Keratinocyte (primary cell): ENCODE data around the gene CHAC2. TPM values are rescaled to one million over a fixed set of nuclear protein-coding genes. Genes with fewer than 3 reads are reported as not detected.
A peak's percentile ranks its signal among the peaks of the same experiment; 100 is the strongest.
"Not testable (repeated sequence)": the region's sequence is repeated elsewhere in the genome, so short reads cannot be mapped to it uniquely, and the experiment has no call there.

ENCODE experiments used
- DNase-seq: peaks from one replicate; pipeline ENCODE4 v3.0.0-alpha.2; 2011; ENCODE audit warnings: low read depth, missing footprints, low spot score
- FAIRE-seq: peaks from 2 replicates; lab custom pipeline; 2011; peaks lifted over from hg19 to GRCh38; lab: Jason Lieb, UNC
- H2AFZ ChIP-seq: 2 replicates; pipeline ENCODE4 v1.6.0; 2012; ENCODE audit warnings: low read length, control low read depth, inconsistent platforms; ENCODE audit not compliant: control insufficient read depth
- H3K27ac ChIP-seq: 2 replicates; pipeline ENCODE4 v1.5.1; 2011; ENCODE audit warnings: low read length; ENCODE audit not compliant: control insufficient read depth, insufficient read depth
- H3K27me3 ChIP-seq: 3 replicates; pipeline ENCODE4 v1.6.0; 2011; ENCODE audit warnings: low read length; ENCODE audit not compliant: control insufficient read depth, insufficient read depth; ENCODE audit errors: extremely low read depth
- H3K36me3 ChIP-seq, 2 experiments: 2 replicates in 1 of 2; 3 replicates in 1 of 2; pipeline ENCODE4 v1.5.1; 2011; ENCODE audit warnings: low read length in 2 of 2, mild to moderate bottlenecking in 1 of 2; ENCODE audit not compliant: control insufficient read depth in 2 of 2, insufficient read depth in 2 of 2; ENCODE audit errors: extremely low read depth in 1 of 2
- H3K4me1 ChIP-seq: 3 replicates; pipeline ENCODE4 v1.5.1; 2011; ENCODE audit warnings: low read length; ENCODE audit not compliant: control insufficient read depth, insufficient read depth; ENCODE audit errors: extremely low read depth
- H3K4me2 ChIP-seq: 3 replicates; pipeline ENCODE4 v1.6.0; 2011; ENCODE audit warnings: low read depth, low read length; ENCODE audit not compliant: control insufficient read depth, insufficient read depth; ENCODE audit errors: extremely low read depth
- H3K4me3 ChIP-seq, 3 experiments: fragments of 200-600 bp in 1 of 3; sonication (generic) in 1 of 3; 2 replicates in 2 of 3; 3 replicates in 1 of 3; pipeline ENCODE4 v1.5.1; 2011 to 2016; ENCODE audit warnings: low read length in 3 of 3, mild to moderate bottlenecking in 3 of 3, control low read depth in 2 of 3, inconsistent platforms in 1 of 3, low read depth in 1 of 3, mixed read lengths in 1 of 3, mixed run types in 1 of 3, moderate library complexity in 1 of 3; ENCODE audit not compliant: control insufficient read depth in 2 of 3, insufficient read depth in 2 of 3; ENCODE audit errors: extremely low read depth in 1 of 3
- H3K79me2 ChIP-seq: 2 replicates; pipeline ENCODE4 v1.6.0; 2012; ENCODE audit warnings: low read length; ENCODE audit not compliant: control insufficient read depth, insufficient read depth
- H3K9ac ChIP-seq: 3 replicates; pipeline ENCODE4 v1.6.0; 2011; ENCODE audit warnings: low read length; ENCODE audit not compliant: control insufficient read depth, insufficient read depth; ENCODE audit errors: extremely low read depth
- H3K9me1 ChIP-seq: 3 replicates; pipeline ENCODE4 v1.6.0; 2011; ENCODE audit warnings: low read length; ENCODE audit not compliant: control insufficient read depth, insufficient read depth; ENCODE audit errors: extremely low read depth
- H3K9me3 ChIP-seq: 2 replicates; pipeline ENCODE4 v1.5.1; 2012; ENCODE audit warnings: low read depth, low read length; ENCODE audit not compliant: control insufficient read depth
- H4K20me1 ChIP-seq: 3 replicates; pipeline ENCODE4 v1.6.0; 2011; ENCODE audit warnings: low read length; ENCODE audit not compliant: control insufficient read depth, insufficient read depth; ENCODE audit errors: extremely low read depth
- EZH2 ChIP-seq: IDR thresholded peaks from one replicate; pipeline ENCODE4 v1.6.1; 2012; ENCODE audit warnings: inconsistent platforms, mild to moderate bottlenecking, low read length, moderate library complexity
- dilution Hi-C: fragments of 300-500 bp; cut with MboI; formaldehyde crosslinking; loops from one replicate; pipeline ENCODE4 v1.7.0; 2020; ENCODE audit warnings: low sequenced_read_pairs; ENCODE audit not compliant: extremely low pct_ligation_motif_present
- polyA minus RNA-seq, 3 experiments: library from RNA; depleted of rRNA, polyadenylated mRNA; stranded (reverse); fragments of >200 nt; gene quantifications; 1 replicate in 1 of 3; 2 replicates in 1 of 3; 3 replicates in 1 of 3; pipeline ENCODE4 v1.2.3, GENCODE V29; 2011
- polyA plus RNA-seq, 5 experiments: library from polyadenylated mRNA; depleted of rRNA in 3 of 5; stranded (reverse) in 3 of 5; stranded (forward) in 1 of 5; unstranded in 1 of 5; fragments of >200 nt; gene quantifications; 1 replicate in 1 of 5; 2 replicates in 3 of 5; 3 replicates in 1 of 5; pipeline versions ENCODE4 v1.2.1 to v1.2.3, GENCODE V29; 2011 to 2012; ENCODE audit warnings: missing spikeins in 2 of 5, low read depth in 1 of 5, low replicate concordance in 1 of 5
- TF ChIP-seq, protein P1 (sequence below), 3 experiments: IDR thresholded peaks in 1 of 3; conservative IDR thresholded peaks in 1 of 3; optimal IDR thresholded peaks in 1 of 3; 2 replicates in 2 of 3; 3 replicates in 1 of 3; pipeline versions ENCODE3 to v1.5.1; 2011; ENCODE audit warnings: low read length in 3 of 3, mild to moderate bottlenecking in 3 of 3, moderate library complexity in 2 of 3, control low read depth in 1 of 3, inconsistent platforms in 1 of 3; ENCODE audit not compliant: insufficient read depth in 2 of 3; ENCODE audit errors: extremely low read depth in 1 of 3

CHAC2 gene
- polyA plus RNA-seq (5.4 to 10.9 TPM (median 6.9 TPM) in 3 replicates), polyA minus RNA-seq (0.76 to 2.0 TPM (median 1.4 TPM) in 3 replicates)
- 1.6 TPM for polyA plus RNA-seq (2011; ENCODE audit: low read depth)
- polyA plus RNA-seq (2011; cell fraction: cytosol; rRNA removed), result 4.7 and 7.8 TPM in 2 replicates
- polyA plus RNA-seq (2011; cell fraction: nucleus; rRNA removed), result 2.2 and 3.9 TPM in 2 replicates
- polyA plus RNA-seq (2012; ENCODE audit: low replicate concordance), result 2.1 and 7.3 TPM in 2 replicates
- polyA minus RNA-seq (2011; cell fraction: cytosol; rRNA and poly(A)+ RNA removed), result 4.0 TPM
- polyA minus RNA-seq (2011; cell fraction: nucleus; rRNA and poly(A)+ RNA removed), result 1.2 and 2.2 TPM in 2 replicates

DNA sequence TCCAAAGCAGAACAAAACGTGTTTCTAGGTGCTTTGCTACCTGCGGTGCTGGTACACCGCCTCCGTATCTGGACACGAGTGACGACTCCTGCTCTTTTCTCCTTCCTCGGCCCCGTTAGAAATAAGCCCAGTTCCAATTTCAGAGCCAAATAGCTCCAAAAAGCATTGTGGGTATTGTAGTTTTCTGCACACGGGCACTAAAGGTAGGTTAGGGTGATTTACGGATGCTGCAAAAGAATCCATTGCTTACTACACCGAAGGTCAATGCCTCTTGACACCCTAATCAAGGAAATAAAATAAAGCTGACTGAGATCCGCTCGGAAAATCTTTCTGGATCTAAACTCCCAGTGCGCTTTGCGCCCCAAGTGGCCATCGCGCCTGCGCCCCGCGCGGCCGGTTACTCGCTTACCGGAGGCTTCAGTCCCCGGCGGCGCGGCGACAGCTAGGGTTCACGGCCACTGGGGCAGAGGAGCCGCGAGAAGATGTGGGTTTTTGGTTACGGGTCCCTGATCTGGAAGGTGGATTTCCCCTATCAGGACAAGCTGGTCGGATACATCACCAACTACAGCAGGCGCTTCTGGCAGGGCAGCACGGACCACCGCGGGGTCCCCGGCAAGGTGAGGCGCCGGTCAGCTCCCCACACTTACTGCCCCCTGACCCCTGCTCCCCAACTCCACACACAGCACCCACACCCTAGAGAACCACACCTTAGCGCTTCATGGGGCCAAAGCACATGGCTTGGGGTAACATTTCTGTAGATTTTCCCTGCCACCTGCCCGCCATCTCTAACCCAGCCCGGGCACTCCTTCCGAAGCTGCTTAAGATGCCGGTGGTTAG lies at the start of gene CHAC2:
Gene CHAC2, plus strand, starts transcription at position 400 of the 837 bp plus-strand sequence. Its CDS starts 83 bp downstream, at position 483.
- no peaks in the 10 kb centered on the region for H3K9me3 ChIP-seq
- H3K4me1 ChIP-seq, result peaks cover 9% of the 10 kb centered on the region
- H3K27me3 ChIP-seq, result no peaks in the 10 kb centered on the region
- no peaks in the 10 kb centered on the region for H3K36me3 ChIP-seq
- H3K79me2 ChIP-seq, result peaks cover 26% of the 10 kb centered on the region
- DNase-seq, result no peak
- dilution Hi-C loops, result no loop called here
- peak within 1 kb of the TSS; percentile 88 for H3K4me2 ChIP-seq
- no peak for TF ChIP-seq EZH2
- TF ChIP-seq, protein P1, sequence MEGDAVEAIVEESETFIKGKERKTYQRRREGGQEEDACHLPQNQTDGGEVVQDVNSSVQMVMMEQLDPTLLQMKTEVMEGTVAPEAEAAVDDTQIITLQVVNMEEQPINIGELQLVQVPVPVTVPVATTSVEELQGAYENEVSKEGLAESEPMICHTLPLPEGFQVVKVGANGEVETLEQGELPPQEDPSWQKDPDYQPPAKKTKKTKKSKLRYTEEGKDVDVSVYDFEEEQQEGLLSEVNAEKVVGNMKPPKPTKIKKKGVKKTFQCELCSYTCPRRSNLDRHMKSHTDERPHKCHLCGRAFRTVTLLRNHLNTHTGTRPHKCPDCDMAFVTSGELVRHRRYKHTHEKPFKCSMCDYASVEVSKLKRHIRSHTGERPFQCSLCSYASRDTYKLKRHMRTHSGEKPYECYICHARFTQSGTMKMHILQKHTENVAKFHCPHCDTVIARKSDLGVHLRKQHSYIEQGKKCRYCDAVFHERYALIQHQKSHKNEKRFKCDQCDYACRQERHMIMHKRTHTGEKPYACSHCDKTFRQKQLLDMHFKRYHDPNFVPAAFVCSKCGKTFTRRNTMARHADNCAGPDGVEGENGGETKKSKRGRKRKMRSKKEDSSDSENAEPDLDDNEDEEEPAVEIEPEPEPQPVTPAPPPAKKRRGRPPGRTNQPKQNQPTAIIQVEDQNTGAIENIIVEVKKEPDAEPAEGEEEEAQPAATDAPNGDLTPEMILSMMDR (optimal IDR thresholded peaks at IDR 0.05 in 1 of 3, IDR thresholded peaks at IDR 0.05 in 1 of 3, conservative IDR thresholded peaks at IDR 0.05 in 1 of 3; ENCODE audit: extremely low read depth in 1 of 3, insufficient read depth in 2 of 3, low read length in 3 of 3), result peak in 2 of 3 experiments; percentile 8 to 35
- FAIRE-seq, result no peak
- H3K27ac ChIP-seq, result peak within 1 kb of the TSS; percentile 80
- peak within 1 kb of the TSS; percentile 60 to 92 (median 86) for H3K4me3 ChIP-seq
- H3K9ac ChIP-seq, result peak within 1 kb of the TSS; percentile 83
- peak within 1 kb of the TSS; percentile 91 for H2AFZ ChIP-seq
- no peaks in the 10 kb centered on the region for H3K9me1 ChIP-seq
- H4K20me1 ChIP-seq, result no peaks in the 10 kb centered on the region

- H3K9ac ChIP-seq, H3K27me3 ChIP-seq, H3K36me3 ChIP-seq, H4K20me1 ChIP-seq, H3K4me1 ChIP-seq, H3K4me2 ChIP-seq, H3K9me1 ChIP-seq, H3K27ac ChIP-seq, H3K79me2 ChIP-seq, H3K9me3 ChIP-seq, dilution Hi-C loops, H2AFZ ChIP-seq, DNase-seq, FAIRE-seq, H3K4me3 ChIP-seq: not testable (repeated sequence)
Measured at GRCh38 chr2:53720944-53721343, 46.7 kb upstream of the CHAC2 start.
